ENCODE measurements around the gene PLEKHF1.

The PLEKHF1 gene

GRCh38 chr19:29677001-29677817, 11.9 kb downstream of the PLEKHF1 start:
- DNase-seq (ENCODE audit: insufficient read length, low spot score) (no peak), FAIRE-seq (no peak)

- no peak for DNase-seq (ENCODE audit: insufficient read length, low spot score)
- no peak for FAIRE-seq
These were observed 13.3 kb downstream of the PLEKHF1 start for GRCh38 chr19:29678484-29679106.

GRCh38 chr19:29679598-29680210, 14.4 kb downstream of the PLEKHF1 start:
- DNase-seq (ENCODE audit: insufficient read length, low spot score) (no peak), FAIRE-seq (no peak)

GRCh38 chr19:29680447-29680846, 15.2 kb downstream of the PLEKHF1 start:
- FAIRE-seq (peak; percentile 95), DNase-seq (ENCODE audit: insufficient read length, low spot score) (peak; percentile 84)

- FAIRE-seq: no peak
- DNase-seq (ENCODE audit: insufficient read length, low spot score): no peak
These were observed 15.7 kb downstream of the PLEKHF1 start for GRCh38 chr19:29680937-29681336.

GRCh38 chr19:29681422-29682235, 16.4 kb downstream of the PLEKHF1 start:
- no peak for FAIRE-seq

GRCh38 chr19:29682236-29682895, 17.1 kb downstream of the PLEKHF1 start:
- DNase-seq (ENCODE audit: insufficient read length, low spot score): no peak
- no peak for FAIRE-seq

More at GRCh38 chr19:29681422-29682235, 16.4 kb downstream of the PLEKHF1 start:
- DNase-seq (ENCODE audit: insufficient read length, low spot score): no peak

GRCh38 chr19:29683009-29683408, 17.7 kb downstream of the PLEKHF1 start:
- FAIRE-seq (no peak), DNase-seq (ENCODE audit: insufficient read length, low spot score) (no peak)

GRCh38 chr19:29685326-29685725, 20.1 kb downstream of the PLEKHF1 start:
- no peak for FAIRE-seq

GRCh38 chr19:29686285-29686805, 21.1 kb downstream of the PLEKHF1 start:
- no peak for FAIRE-seq
- no peak for DNase-seq (ENCODE audit: insufficient read length, low spot score)

More at GRCh38 chr19:29685326-29685725, 20.1 kb downstream of the PLEKHF1 start:
- DNase-seq (ENCODE audit: insufficient read length, low spot score): no peak

GRCh38 chr19:29687244-29687896, 22.1 kb downstream of the PLEKHF1 start:
- FAIRE-seq (no peak), DNase-seq (ENCODE audit: insufficient read length, low spot score) (no peak)

- no peak for FAIRE-seq
- DNase-seq (ENCODE audit: insufficient read length, low spot score): no peak
These were observed 22.9 kb downstream of the PLEKHF1 start for GRCh38 chr19:29687897-29688728.

- FAIRE-seq (peak; percentile 33), DNase-seq (ENCODE audit: insufficient read length, low spot score) (no peak)
These were observed 25.6 kb downstream of the PLEKHF1 start for GRCh38 chr19:29690842-29691241.

- DNase-seq (ENCODE audit: insufficient read length, low spot score): no peak
- no peak for FAIRE-seq
These were observed 28.9 kb downstream of the PLEKHF1 start for GRCh38 chr19:29694161-29694560.

GRCh38 chr19:29694669-29695627, 29.7 kb downstream of the PLEKHF1 start:
- FAIRE-seq (peak; percentile 88), DNase-seq (ENCODE audit: insufficient read length, low spot score) (peak; percentile 61)

GRCh38 chr19:29695765-29696564, 30.7 kb downstream of the PLEKHF1 start:
- DNase-seq (ENCODE audit: insufficient read length, low spot score) (no peak), FAIRE-seq (no peak)

- FAIRE-seq: no peak
- no peak for DNase-seq (ENCODE audit: insufficient read length, low spot score)
These were observed 31.2 kb downstream of the PLEKHF1 start for GRCh38 chr19:29696565-29696846.

Measured in GM19239 (cell line).